ENCODE measurements around the gene ANKRD40. TPM values are rescaled to one million over a fixed set of nuclear protein-coding genes. Genes with fewer than 3 reads are reported as not detected.
A peak's percentile ranks its signal among the peaks of the same experiment; 100 is the strongest.

Gene ANKRD40
- total and polyA plus RNA-seq, 12 donors: 18.2 to 56.8 (median 42.7) TPM

- Histone ChIP-seq H3K36me3 (no peaks in the 10 kb centered on the region), H3K4me1 (peaks cover 0 to 5% (median 0%) of the 10 kb centered on the region in 9 donors), H3K27ac (peak overlapping the region in 1 of 10 donors; percentile 26), H3K9me3 (no peaks in the 10 kb centered on the region), H3K27me3 (no peaks in the 10 kb centered on the region), H3K4me3 (no peak overlapping the region)
- DNase-seq (peak in 1 of 2 donors; percentile 49), ATAC-seq (peak; percentile 57 to 96 (median 86))
- intact Hi-C loops (cut with DNase I): loop anchor here in 2 of 10 donors (2.0 to 5.0 kb wide), 2 partner anchors 34 to 36 kb away; no protein-coding TSS in a partner anchor
- 78 to 89% methylated on average over 20 of the region's 20 CpGs for WGBS, 2 donors
- TF ChIP-seq CTCF (IDR thresholded peaks at IDR 0.05): no peak
These were observed 34.7 kb downstream of the ANKRD40 start for GRCh38 chr17:50672831-50673551.

- no peaks in the 10 kb centered on the region for H3K9me3 ChIP-seq
- intact Hi-C loops (cut with DNase I): loop anchor here in 2 of 10 donors (2.0 to 5.0 kb wide), 2 partner anchors 33 to 35 kb away; no protein-coding TSS in a partner anchor
- peaks cover 0 to 10% (median 0%) of the 10 kb centered on the region in 9 donors for H3K4me1 ChIP-seq
- no peak overlapping the region for H3K4me3 ChIP-seq
- WGBS, 2 donors: 98% methylated on average over 5 of the region's 5 CpGs
- no peak for DNase-seq
- no peak for TF ChIP-seq CTCF (IDR thresholded peaks at IDR 0.05)
- H3K27ac ChIP-seq: no peak overlapping the region
- ATAC-seq: no peak
- H3K27me3 ChIP-seq: no peaks in the 10 kb centered on the region
- H3K36me3 ChIP-seq: no peaks in the 10 kb centered on the region
These were observed 35.6 kb downstream of the ANKRD40 start for GRCh38 chr17:50672071-50672470.

- no peak for ATAC-seq
- DNase-seq: no peak
- intact Hi-C loops (cut with DNase I): no loop called here
These were observed 38.7 kb downstream of the ANKRD40 start for GRCh38 chr17:50668838-50669581.

More at GRCh38 chr17:50668838-50669581, 38.7 kb downstream of the ANKRD40 start:
- H3K9me3 ChIP-seq: no peaks in the 10 kb centered on the region
- H3K4me1 ChIP-seq: peaks cover 0 to 10% (median 0%) of the 10 kb centered on the region in 9 donors
- H3K36me3 ChIP-seq: no peaks in the 10 kb centered on the region
- H3K4me3 ChIP-seq: no peak overlapping the region
- H3K27ac ChIP-seq: no peak overlapping the region
- TF ChIP-seq CTCF (IDR thresholded peaks at IDR 0.05): no peak
- 82 to 88% methylated on average over 9 of the region's 9 CpGs for WGBS, 2 donors
- H3K27me3 ChIP-seq: no peaks in the 10 kb centered on the region
